ENCODE measurements around the gene CHMP3.
"Not testable (repeated sequence)": the region's sequence is repeated elsewhere in the genome, so short reads cannot be mapped to it uniquely, and the experiment has no call there.

GRCh38 chr2:86548165-86548912, 14.9 kb downstream of the CHMP3 start:
- TF ChIP-seq, protein P1, sequence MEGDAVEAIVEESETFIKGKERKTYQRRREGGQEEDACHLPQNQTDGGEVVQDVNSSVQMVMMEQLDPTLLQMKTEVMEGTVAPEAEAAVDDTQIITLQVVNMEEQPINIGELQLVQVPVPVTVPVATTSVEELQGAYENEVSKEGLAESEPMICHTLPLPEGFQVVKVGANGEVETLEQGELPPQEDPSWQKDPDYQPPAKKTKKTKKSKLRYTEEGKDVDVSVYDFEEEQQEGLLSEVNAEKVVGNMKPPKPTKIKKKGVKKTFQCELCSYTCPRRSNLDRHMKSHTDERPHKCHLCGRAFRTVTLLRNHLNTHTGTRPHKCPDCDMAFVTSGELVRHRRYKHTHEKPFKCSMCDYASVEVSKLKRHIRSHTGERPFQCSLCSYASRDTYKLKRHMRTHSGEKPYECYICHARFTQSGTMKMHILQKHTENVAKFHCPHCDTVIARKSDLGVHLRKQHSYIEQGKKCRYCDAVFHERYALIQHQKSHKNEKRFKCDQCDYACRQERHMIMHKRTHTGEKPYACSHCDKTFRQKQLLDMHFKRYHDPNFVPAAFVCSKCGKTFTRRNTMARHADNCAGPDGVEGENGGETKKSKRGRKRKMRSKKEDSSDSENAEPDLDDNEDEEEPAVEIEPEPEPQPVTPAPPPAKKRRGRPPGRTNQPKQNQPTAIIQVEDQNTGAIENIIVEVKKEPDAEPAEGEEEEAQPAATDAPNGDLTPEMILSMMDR (IDR thresholded peaks at IDR 0.05) = not testable (repeated sequence)
- not testable (repeated sequence) for TF ChIP-seq POLR2A (IDR thresholded peaks at IDR 0.05)

Measured in Peyer's patch (tissue), 4 donors.